COLO829 (cell line): ENCODE results near the gene MIEF1.
A peak's percentile ranks its signal among the peaks of the same experiment; 100 is the strongest.
"Not testable (repeated sequence)": the region's sequence is repeated elsewhere in the genome, so short reads cannot be mapped to it uniquely, and the experiment has no call there.

Experiments used
- DNase-seq: peaks from one replicate; pipeline ENCODE4 v3.0.0; 2012; ENCODE audit warnings: low spot score

Gene MIEF1

DNA sequence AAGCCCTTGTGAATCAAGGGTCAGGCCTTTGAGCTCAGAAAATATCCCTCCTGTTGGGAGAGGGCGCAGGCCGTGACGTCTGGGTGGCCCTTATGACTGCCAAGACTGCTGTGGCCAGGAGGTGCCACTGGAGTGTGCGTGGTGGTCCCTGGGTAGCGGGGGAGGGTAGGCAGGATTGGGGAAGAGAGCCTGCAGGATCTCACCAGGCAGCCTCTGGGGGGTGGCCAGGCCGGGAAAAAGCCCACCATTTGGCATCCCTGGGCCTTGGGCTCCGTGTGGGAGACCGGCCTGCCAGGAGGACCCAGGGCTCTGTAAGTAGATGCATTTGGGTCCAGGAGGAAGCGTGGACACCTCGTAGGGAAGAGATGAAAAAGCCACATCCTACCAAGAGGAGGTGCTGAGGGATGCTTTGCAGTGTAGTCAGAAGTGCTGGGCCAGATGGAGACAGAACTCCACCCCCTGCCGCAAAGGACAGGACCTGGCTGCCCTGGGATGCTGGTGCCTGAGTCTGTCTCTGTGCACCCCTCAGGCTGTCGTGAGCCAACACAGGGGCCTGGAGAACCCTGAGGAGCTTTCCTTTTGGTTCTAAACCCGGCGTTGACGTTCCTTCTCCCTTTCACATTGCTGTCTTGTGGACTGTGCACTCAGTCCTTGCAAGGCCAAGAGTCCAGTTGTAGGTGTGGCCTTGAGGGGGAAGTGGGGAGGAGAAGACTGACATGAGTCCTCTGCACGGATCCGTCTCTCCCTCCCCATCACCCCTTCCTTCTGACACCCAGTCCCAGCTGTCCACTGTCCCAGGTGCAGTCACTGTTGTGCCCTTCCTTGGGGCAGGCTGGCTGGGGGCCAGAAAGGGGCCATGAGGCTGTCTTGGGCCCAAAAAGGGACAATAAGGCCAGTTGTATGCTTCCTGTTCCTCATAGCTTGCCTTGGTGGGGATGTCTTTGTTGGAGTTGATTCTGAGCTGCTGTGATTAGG, 12.7 kb upstream of the MIEF1 start:
- DNase-seq: no peak

GRCh38 chr22:39490135-39490798, 11.8 kb upstream of the MIEF1 start:
- peak; percentile 94 for DNase-seq

DNA sequence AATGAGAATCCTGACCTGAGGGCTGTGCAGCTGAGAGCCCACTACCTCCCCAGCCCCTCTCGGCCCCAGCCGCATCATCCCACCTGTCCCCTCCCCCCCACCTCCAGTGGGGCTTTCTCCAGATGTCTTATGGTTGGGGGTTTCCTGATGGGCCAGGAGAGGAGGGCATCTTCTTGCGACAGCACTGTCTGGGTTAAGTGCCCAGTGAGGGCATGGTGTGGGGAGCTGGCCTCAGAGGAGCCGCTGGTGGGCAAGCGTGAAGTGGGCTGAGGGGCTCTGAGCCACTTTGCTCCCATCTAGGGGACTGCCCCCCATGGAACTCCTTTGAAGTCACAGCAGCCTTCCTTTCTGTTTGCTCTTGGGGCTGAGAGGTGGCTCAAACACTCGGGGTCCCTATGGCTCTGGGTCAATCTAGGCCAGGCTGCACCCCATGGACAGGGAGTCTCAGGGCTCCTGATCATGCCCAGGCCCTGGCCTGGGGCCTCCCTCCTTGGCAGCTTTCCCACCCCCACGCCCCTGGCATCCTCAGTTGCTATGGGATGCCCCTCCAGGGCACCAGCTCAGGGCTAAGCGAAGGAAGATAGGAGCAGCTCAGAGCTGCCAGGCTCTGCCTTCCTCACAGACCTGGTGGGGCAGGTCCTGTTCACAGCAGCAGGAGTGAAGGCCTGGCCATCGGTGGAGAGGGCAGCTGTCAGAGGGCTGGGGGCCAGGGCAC, 11.0 kb upstream of the MIEF1 start:
- no peak for DNase-seq

DNA sequence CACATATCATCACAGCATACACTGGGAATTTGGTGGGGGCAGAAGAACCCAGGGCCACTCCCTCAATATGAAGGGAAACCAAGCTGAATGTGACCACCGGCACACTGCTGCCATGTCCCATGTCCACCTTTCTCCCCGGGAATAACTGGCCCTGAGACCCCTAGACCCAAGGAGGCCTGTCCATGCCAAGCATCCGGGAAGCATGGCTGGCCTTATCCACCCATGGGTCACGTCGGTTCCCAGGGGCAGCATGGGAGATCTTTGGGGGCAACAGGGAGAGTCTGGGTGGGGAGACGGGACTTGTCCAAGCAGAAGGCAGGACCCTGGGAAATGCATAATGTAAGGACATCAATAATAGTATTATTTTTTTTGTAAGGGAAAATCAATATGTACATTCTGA, 10.4 kb upstream of the MIEF1 start:
- no peak for DNase-seq

- no peak for DNase-seq
Observed at GRCh38 chr22:39492186-39492585, 9.9 kb upstream of the MIEF1 start.

DNA sequence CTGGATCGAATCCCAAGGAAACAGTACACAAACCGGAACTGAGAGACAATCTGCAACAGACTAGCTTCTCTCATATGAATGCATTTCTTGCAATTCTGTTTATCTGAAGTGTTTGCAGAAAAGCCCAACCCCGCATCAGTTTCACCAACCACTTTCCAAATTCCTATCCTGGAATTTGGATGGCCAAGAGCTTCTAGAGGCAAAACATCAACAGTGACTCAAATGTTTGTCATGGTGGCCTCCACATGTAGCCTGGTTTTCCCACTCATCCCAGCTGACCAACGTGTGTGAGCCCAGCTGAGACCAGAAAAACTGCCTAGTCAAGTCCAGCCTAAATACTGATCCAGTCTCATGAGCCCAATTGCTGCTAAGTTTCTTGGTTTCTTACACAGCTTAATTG, 8.3 kb upstream of the MIEF1 start:
- no peak for DNase-seq

- no peak for DNase-seq
Observed at GRCh38 chr22:39494471-39495120, 7.5 kb upstream of the MIEF1 start.

DNA sequence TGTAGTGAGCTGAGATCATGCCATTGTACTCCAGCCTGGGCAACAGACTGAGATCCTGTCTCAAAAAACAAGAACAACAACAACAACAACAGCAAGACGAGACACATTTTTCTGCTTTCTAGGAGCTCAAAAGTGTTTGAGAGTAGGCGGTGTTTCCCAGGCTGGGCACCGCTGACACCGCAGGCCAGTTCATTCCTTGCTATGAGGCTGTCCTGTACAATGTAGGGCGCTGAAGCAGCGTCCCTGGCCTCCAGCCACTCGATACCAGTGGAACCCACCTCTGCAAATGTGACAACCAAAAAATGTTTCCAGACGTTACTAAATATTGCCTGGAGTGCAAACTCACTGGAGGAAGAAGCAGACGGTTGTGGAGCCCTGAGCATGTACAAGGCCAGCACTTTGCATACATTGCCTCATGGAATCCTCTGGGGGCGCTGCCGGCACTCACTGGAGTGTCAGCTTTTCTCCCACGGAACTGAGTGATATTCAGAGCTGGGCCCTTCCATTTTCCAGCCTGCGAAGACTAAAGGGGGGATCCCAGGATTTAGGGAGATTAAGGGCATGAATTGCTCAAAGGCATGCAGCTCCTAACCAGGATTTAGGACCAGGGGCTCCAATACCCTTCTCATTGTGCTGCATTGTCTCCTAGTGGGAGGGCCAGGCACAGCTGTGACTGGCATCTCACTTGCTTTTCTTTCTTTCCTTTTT, 5.8 kb upstream of the MIEF1 start:
- DNase-seq: peak; percentile 63

DNA sequence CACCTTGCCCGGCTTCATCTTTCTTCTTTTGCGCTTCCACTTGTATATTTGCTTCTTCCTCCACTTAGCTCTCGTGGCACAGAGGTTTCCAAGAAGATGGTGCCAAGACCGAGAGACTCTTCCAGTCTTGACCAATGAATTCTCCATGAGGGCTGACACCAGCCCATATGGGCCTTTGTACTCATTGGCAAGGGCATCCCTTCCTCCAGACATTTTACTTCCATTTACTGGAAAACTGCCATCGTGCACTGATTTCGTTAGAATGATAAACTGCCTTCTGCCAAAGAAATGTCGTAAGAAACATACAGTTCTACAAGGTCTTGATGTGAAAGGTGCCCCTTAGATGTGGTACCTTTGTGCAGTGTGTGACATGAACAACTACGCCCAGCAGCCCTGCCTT, 4.7 kb upstream of the MIEF1 start:
- DNase-seq: no peak

DNA sequence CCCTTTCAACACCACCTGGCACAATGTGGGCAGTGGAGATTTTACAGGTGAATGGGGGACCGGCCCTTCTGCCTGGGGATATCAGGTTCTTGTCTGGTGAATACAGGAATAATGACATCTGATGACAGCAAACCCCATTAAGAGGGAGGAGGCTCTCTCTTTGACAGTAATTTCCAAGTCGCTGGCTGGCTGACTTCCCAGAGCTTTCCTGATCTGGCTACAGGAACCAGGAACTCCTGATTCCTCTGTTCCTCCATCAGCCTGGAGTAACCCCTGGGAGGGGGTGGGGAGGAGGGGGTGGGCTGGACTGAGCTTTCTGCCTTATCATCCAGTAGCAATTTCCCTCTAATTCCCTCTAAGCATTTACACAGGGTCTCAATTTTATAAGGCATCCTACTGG, 3.7 kb upstream of the MIEF1 start:
- no peak for DNase-seq

GRCh38 chr22:39498802-39499201, 3.3 kb upstream of the MIEF1 start:
- no peak for DNase-seq

- DNase-seq: no peak
Observed at GRCh38 chr22:39500101-39500500, 2.0 kb upstream of the MIEF1 start.

DNA sequence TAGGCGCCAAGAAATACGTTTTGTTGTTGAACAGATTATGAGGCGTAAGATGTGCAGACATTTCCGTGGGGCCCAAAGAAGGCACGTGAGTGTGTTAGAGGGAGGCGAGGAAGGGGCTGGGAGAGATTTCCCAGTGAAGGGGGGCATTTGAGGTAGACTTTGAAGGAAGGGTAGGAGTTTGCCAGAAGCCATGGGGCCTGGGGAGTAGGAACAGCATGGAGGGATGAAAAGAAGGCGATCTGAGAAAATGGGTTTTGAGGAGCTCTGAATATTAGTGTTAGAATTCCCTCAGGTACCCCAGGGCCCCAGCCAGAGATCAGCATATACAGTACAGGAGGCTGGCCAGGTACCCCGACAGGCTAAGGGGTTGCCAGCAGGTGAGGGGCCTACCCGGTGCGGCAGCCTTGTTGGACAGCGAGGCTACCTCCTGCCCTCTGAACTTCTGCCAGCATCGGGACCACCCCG, 414 bp upstream of the MIEF1 start:
- no peak for DNase-seq

- DNase-seq: no peak
Observed at GRCh38 chr22:39502789-39503409, 809 bp downstream of the MIEF1 start.

- DNase-seq: no peak
Observed at GRCh38 chr22:39503630-39504029, 1.5 kb downstream of the MIEF1 start.

GRCh38 chr22:39504071-39504470, 2.0 kb downstream of the MIEF1 start:
- no peak for DNase-seq

DNA sequence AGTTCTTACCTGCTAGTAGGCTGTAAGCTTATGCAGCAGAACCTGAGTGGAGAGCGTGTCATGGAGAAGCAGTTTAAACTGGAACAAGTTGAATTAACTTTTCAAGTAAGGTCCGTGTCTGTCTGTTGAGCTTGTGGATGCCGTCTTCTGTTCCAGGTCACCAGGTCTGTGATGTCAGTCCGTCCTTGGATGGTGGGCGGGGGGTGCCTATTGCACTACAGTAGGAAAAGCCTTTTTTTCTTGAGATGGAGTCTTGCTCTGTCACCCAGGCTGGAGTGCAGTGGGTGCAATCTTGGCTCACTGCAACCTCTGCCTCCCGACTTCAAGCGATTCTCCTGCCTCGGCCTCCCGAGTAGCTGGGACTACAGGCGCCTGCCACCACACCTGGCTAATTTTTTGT, 4.9 kb downstream of the MIEF1 start:
- not testable (repeated sequence) for DNase-seq

- no peak for DNase-seq
Observed at GRCh38 chr22:39508393-39508792, 6.3 kb downstream of the MIEF1 start.

DNA sequence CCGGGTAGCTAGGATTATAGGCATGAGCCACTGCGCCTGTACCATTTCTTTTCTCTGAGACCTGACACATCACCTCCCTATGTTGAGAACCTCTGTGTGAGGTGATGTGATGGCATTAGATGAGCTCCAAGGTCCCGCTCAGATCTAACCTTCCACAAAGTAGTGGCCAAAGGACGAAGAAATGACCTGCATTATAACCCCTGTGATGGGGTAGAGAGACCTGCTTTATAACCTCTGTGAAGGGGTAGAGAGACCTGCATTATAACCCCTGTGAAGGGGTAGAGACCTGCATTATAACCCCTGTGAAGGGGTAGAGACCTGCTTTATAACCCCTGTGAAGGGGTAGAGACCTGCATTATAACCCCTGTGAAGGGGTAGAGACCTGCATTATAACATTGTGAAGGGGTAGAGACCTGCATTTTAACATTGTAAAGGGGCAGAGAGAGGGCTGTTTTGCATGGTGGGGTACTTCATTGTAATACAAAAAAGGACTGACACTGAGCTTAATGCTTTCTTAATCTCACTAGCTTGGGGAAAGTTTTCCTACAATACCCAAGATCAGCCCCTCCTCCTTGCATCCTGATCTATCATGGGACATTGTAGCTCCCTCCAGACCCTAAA, 8.5 kb downstream of the MIEF1 start:
- DNase-seq: no peak

GRCh38 chr22:39511226-39511625, 9.1 kb downstream of the MIEF1 start:
- no peak for DNase-seq

DNA sequence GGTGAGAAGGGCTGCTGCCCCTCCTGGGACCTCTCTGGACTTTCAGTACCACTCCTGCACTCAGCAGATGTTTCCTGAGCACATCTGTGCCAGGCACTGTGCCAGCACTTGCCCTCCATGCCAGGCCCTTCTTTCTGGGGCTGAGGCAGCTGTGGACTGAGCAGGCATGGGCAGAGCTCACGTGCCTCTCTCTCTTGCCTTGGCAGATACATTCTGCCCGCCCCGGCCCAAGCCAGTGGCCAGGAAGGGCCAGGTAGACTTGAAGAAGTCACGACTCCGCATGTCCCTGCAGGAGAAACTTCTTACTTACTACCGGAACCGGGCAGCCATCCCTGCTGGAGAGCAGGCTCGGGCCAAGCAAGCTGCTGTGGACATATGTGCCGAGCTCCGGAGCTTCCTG, 9.9 kb downstream of the MIEF1 start:
- no peak for DNase-seq
